HTR-8/SVneo (cell line): Measurements from ENCODE around the gene DDX4.
"Not testable (repeated sequence)": the region's sequence is repeated elsewhere in the genome, so short reads cannot be mapped to it uniquely, and the experiment has no call there.

Experiments used
- DNase-seq: peaks from one replicate; pipeline ENCODE4 v3.0.0; 2011; ENCODE audit warnings: low spot score, mixed read lengths; ENCODE audit not compliant: insufficient read length
- FAIRE-seq: peaks from 2 replicates; lab custom pipeline; 2011; peaks lifted over from hg19 to GRCh38; lab: Jason Lieb, UNC

DDX4 gene

GRCh38 chr5:55719026-55719425 lies 18.8 kb upstream of the DDX4 start:
- FAIRE-seq, DNase-seq: not testable (repeated sequence)

DNA sequence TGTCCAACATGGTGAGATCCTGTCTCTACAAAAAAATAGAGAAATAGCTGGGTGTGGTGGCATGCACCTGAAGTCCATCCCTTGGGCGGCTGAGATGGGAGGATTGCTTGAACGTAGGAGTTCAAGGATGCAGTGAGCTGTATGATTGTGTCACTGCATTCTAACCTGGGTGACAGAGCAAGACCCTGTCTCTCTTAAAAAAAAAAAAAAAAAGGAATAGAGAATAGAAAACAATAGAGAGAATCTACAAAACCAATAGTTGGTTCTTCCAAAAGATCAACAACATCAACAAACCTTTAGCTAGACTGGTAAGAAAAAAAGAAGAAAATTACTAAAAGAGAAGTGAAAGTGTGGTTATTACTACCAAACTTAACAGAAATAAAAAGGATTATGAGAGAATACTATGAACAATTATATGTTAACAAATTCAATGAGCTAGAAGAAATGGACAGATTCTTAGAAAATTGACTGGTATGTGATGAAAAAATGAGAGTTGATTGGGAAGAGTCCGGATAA lies 17.6 kb upstream of the DDX4 start:
- FAIRE-seq (no peak), DNase-seq (no peak)

- DNase-seq (no peak), FAIRE-seq (no peak)
These were observed 13.6 kb upstream of the DDX4 start for GRCh38 chr5:55724281-55724680.

GRCh38 chr5:55731848-55732247 lies 6.0 kb upstream of the DDX4 start:
- FAIRE-seq (no peak), DNase-seq (no peak)

DNA sequence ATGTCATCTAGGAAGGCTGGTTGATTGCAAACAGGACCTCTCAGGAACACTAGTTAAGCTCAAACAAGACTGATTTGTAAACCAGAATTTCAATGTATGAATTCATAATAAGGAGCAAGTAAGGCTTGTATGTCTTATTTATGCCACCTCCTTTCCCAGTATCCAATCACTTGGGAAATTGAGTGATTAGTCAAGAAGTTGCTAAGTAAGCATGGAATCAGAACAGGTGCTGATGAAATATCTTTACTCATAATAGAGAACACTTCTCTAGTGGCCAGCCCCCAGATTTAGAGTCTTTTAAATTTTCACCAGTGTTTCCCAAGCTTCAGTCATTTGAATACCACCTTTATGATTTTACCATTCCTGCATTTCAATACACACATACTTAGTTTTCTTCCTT lies 5.3 kb upstream of the DDX4 start:
- FAIRE-seq = no peak
- DNase-seq = no peak

GRCh38 chr5:55734658-55735057 lies 3.2 kb upstream of the DDX4 start:
- FAIRE-seq (no peak), DNase-seq (no peak)

DNA sequence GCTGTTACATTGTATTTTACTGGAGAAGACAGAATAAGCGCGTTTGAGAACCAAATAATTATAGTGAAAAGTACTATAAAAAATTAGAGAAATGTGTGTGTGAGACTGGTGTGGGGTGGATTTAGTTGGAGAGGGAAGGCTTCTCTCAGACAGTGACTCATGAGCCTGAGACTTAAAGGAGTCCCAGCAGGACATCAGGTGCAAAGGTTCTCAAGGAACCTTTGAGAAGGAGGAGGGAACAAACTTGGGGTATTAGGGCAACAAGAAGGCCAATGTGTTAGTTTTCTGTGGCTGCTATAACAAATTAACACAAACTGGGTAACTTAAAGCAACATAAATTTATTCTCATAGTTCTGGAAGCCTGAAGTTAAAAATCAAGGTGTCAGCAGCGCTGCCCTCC lies 4.9 kb downstream of the DDX4 start:
- DNase-seq (no peak), FAIRE-seq (no peak)

DNA sequence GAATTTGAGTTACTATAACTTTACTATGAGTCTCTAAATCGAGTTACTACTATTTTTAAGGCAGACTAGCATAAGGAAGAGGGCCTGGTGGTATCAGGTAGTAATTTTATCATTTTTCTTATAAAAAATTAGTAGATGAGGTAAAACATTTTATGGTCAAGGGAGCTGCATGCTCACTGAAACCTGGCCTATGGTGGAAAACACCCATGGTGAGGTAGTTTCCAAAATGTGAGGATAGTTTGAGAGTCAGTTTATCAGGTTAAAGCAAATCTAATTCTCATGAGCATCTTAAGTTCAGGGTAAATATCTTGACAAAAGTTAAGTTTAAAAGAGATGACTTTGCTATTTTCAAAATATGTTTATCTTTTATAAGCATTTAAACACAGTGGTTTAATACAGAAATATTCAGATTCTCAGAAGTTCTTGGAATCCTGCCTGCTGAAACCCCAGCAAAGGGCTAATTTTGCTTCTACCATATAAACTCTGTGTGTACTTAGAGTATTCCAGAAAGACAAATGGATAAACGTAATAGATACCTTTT lies 10.0 kb downstream of the DDX4 start:
- DNase-seq (no peak), FAIRE-seq (no peak)

GRCh38 chr5:55749387-55749786 lies 11.5 kb downstream of the DDX4 start:
- FAIRE-seq = no peak
- DNase-seq = no peak

DNA sequence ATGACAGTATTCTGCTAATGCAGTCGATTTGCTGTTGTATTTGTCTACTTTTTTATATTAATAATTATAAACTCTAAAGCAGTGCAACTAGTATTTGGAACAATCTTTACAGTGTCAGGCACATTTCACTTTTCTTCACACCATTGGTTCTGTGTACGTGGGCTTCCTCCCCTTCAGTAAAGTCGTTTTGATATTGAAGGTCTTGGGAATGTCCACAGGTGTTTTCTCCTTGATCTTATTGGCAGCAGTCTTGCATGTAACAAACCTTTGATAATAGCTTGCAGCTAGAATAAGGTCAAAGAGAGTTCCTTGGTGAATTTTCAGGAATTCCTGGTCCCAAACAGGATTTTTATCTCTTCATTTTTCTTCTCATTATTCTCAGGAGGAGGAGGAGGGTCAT lies 12.2 kb downstream of the DDX4 start:
- no peak for FAIRE-seq
- no peak for DNase-seq

- DNase-seq (no peak), FAIRE-seq (no peak)
These were observed 12.6 kb downstream of the DDX4 start for GRCh38 chr5:55750499-55750898.

GRCh38 chr5:55758231-55758630 lies 20.4 kb downstream of the DDX4 start:
- FAIRE-seq (no peak), DNase-seq (no peak)

DNA sequence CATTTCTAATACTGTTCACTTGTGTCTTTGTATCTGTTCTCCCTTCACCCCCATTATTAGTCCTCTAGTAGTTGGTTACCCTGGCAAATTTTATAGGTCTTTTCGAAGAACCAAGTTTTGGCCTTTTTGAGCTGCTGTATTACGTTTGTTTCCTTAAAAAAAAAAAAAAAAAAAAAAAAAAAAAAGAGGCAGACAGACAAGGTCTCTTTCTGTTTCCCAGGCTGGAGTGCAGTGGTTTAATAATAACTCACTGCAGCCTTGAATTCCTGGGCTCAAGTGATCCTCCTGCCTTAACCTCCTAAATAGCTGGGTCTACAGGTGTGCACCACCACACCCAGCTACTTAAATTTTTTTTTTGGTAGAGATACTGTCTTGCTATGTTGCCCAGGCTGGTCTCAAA lies 20.9 kb downstream of the DDX4 start:
- no peak for FAIRE-seq

GRCh38 chr5:55761721-55762120 lies 23.9 kb downstream of the DDX4 start:
- not testable (repeated sequence) for FAIRE-seq, DNase-seq

More for the DNA sequence above, 20.9 kb downstream of the DDX4 start:
- no peak for DNase-seq

DNA sequence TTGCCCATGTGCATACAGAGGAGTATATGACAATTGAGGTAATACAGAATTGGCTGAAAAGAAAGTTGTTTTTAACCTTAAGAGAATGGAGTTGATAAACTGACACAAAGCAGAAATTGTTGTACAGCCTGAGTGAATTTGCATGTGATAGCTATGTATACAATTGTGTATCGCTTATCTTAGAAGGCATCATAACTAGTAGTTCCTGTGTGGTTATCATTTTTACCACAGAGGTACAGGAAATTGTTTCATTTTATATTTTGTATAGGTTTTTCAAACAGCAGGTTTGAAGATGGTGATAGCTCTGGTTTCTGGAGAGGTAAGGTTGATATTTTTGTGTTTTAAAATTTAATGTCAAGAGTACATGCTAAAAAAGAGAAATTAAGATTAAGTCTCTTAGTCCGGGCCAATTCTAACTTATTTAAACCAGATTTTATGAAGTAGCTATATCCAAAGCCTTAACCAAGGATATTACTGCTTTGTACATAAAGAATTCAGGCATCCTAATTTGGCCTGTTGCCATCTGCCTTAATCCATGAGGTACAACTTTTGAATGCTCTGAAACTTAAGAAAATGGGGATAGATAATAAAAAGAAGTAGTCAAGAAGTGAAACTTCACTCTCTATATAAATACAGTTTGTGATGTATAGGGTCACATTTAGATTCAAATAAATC lies 26.0 kb downstream of the DDX4 start:
- no peak for FAIRE-seq
- no peak for DNase-seq

DNA sequence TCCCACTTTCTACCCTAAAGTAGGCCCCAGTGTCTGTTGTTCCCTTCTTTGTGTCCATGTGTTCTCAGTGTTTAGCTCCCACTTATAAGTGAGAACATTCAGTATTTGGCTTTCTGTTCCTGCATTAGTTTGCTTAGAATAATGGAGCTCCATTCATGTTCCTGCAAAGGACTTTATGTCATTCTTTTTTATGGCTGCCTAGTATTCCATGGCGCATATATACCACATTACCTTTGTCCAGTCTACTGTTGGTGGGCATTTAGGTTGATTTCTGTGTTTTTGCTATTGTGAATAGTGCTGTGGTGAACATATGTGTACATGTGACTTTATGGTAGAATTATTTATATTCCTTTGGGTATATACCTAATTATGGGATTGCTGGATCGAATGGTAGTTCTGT lies 30.4 kb downstream of the DDX4 start:
- DNase-seq = no peak
- no peak for FAIRE-seq

DNA sequence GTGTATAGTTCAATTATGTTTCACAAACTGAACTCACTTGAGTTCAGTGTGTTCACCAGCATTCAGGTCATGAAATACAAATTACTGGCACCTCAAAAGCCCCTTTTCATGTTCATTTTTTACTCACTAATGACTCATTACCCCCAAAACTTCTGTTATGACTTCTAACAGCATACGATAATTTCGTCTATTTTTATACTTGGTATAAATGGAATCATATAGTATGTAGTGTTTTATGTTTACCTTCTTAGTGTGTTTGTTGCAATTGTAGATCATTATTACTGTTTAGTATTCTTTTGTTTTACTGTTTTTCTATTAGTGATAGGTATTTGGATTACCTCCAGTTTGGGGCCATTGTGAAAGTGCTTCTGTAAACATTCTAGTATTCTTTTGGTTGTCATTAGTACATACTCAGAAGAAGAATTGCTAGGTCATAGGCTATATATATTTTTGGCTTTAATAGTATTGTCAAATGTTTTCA lies 33.4 kb downstream of the DDX4 start:
- DNase-seq (no peak), FAIRE-seq (no peak)

GRCh38 chr5:55773057-55773456 lies 35.2 kb downstream of the DDX4 start:
- no peak for FAIRE-seq

GRCh38 chr5:55777332-55777731 lies 39.5 kb downstream of the DDX4 start:
- FAIRE-seq = no peak
- DNase-seq = no peak

More at GRCh38 chr5:55773057-55773456, 35.2 kb downstream of the DDX4 start:
- DNase-seq = no peak

GRCh38 chr5:55800924-55801323 lies 63.1 kb downstream of the DDX4 start:
- DNase-seq = no peak
- FAIRE-seq = no peak

- DNase-seq, FAIRE-seq: not testable (repeated sequence)
These were observed 71.0 kb downstream of the DDX4 start for GRCh38 chr5:55808814-55809213.

GRCh38 chr5:55815939-55816338 lies 78.1 kb downstream of the DDX4 start:
- not testable (repeated sequence) for DNase-seq, FAIRE-seq
